HepG2 (cell line): Measurements from ENCODE around the gene CCDC33. TPM values are rescaled to one million over a fixed set of nuclear protein-coding genes. Genes with fewer than 3 reads are reported as not detected.

Experiments
- ATAC-seq: fragments of 200-7000 bp; cut with Tn5 transposase; 3 replicates; pipeline ENCODE4 v1.9.1; 2020; ENCODE audit warnings: mild to moderate bottlenecking, moderate library complexity
- BruUV-seq: library from RNA; stranded (reverse); fragments of 400-500 nt; replicated peaks from 2 replicates; lab custom pipeline; 2021; lab: Mats Ljungman, UMichigan
- CTCF ChIA-PET: fragments of 300-600 bp; formaldehyde crosslinking; extraction: SDS; loops from one replicate; lab custom pipeline; 2021; ENCODE audit warnings: low total read pairs, inconsistent platforms, low intra/inter-chr PET ratio; lab: Yijun Ruan, JAX
- POLR2A ChIA-PET: fragments of 350-600 bp; sonication (Branson Sonifier 250); formaldehyde crosslinking; loops from one replicate; lab custom pipeline; 2020; ENCODE audit warnings: antibody characterized with exemption, inconsistent platforms; lab: Yijun Ruan, JAX
- DNase-seq: peaks from one replicate; pipeline ENCODE4 v3.0.0-alpha.2; 2015; ENCODE audit warnings: low spot score
- FAIRE-seq: peaks from 3 replicates; lab custom pipeline; 2011; peaks lifted over from hg19 to GRCh38; lab: Jason Lieb, UNC
- H2AFZ ChIP-seq: one replicate; pipeline ENCODE4 v1.6.1; 2011; ENCODE audit warnings: low read length, inconsistent platforms
- H3K27ac ChIP-seq: fragments of 300-600 bp; 3 replicates; pipeline ENCODE4 v1.8.0; 2011; ENCODE audit warnings: mixed run types, mild to moderate bottlenecking, mixed read lengths, low read length, inconsistent platforms; ENCODE audit not compliant: insufficient read depth; ENCODE audit errors: extremely low read length
- H3K27me3 ChIP-seq, 2 experiments: fragments of 200-600 bp in 1 of 2; 2 replicates in 1 of 2; 3 replicates in 1 of 2; pipeline versions ENCODE4 v1.6.0 to v1.8.0; 2011; ENCODE audit warnings: low read length in 2 of 2, mild to moderate bottlenecking in 2 of 2, moderate library complexity in 2 of 2, inconsistent platforms in 1 of 2; ENCODE audit not compliant: insufficient read depth in 2 of 2, control insufficient read depth in 1 of 2
- H3K36me3 ChIP-seq, 2 experiments: fragments of 200-600 bp in 1 of 2; replicated peaks in 1 of 2; 2 replicates in 1 of 2; 3 replicates in 1 of 2; pipeline versions ENCODE4 v1.5.1 to v1.8.0; 2011; ENCODE audit warnings: low read length in 2 of 2, inconsistent platforms in 1 of 2; ENCODE audit not compliant: insufficient read depth in 2 of 2, control insufficient read depth in 1 of 2
- H3K4me1 ChIP-seq: 2 replicates; pipeline ENCODE4 v1.5.1; 2012; ENCODE audit warnings: low read length, inconsistent platforms; ENCODE audit not compliant: insufficient read depth
- H3K4me2 ChIP-seq: 2 replicates; pipeline ENCODE4 v1.6.0; 2011; ENCODE audit warnings: low read depth, low read length, inconsistent platforms
- H3K4me3 ChIP-seq, 3 experiments: fragments of 200-600 bp in 1 of 3; sonication (generic), shearing (Covaris generic) in 1 of 3; replicated peaks in 1 of 3; 2 replicates each; pipeline ENCODE4 v1.5.1; 2011 to 2016; ENCODE audit warnings: low read length in 3 of 3, inconsistent platforms in 2 of 3, low read depth in 2 of 3, mild to moderate bottlenecking in 2 of 3, control low read depth in 1 of 3, mixed read lengths in 1 of 3; ENCODE audit not compliant: insufficient read depth in 1 of 3
- H3K79me2 ChIP-seq: one replicate; pipeline ENCODE4 v1.6.1; 2011; ENCODE audit warnings: low read length, inconsistent platforms; ENCODE audit not compliant: insufficient read depth
- H3K9ac ChIP-seq: 2 replicates; pipeline ENCODE4 v1.6.0; 2011; ENCODE audit warnings: mild to moderate bottlenecking, low read depth, low read length, inconsistent platforms; ENCODE audit not compliant: insufficient read depth
- H3K9me3 ChIP-seq: 2 replicates; pipeline ENCODE4 v1.5.1; 2012; ENCODE audit warnings: mild to moderate bottlenecking, low read length
- H4K20me1 ChIP-seq: 2 replicates; pipeline ENCODE4 v1.6.0; 2011; ENCODE audit warnings: inconsistent platforms, mild to moderate bottlenecking, low read length, moderate library complexity; ENCODE audit not compliant: insufficient read depth
- KDM5A ChIP-seq: fragments of 200-600 bp; sonication (generic); IDR thresholded peaks from 2 replicates; pipeline ENCODE4 v1.7.0; 2018; ENCODE audit warnings: antibody characterized with exemption, mild to moderate bottlenecking, low read length, borderline replicate concordance
- MAFG ChIP-seq: sonication (generic); formaldehyde crosslinking; IDR thresholded peaks from 2 replicates; pipeline ENCODE4 v1.5.1; 2020; ENCODE audit warnings: mild to moderate bottlenecking, missing genetic modification reagents
- NFE2 ChIP-seq: sonication (generic); formaldehyde crosslinking; IDR thresholded peaks from 2 replicates; pipeline ENCODE4 v1.4.0; 2020; ENCODE audit warnings: missing genetic modification reagents
- PAWR ChIP-seq: sonication (generic); formaldehyde crosslinking; IDR thresholded peaks from 2 replicates; pipeline ENCODE4 v1.4.0; 2020; ENCODE audit warnings: missing genetic modification reagents, mild to moderate bottlenecking, borderline replicate concordance
- POLR2AphosphoS5 ChIP-seq: IDR thresholded peaks from 2 replicates; pipeline ENCODE4 v1.6.1; 2012; ENCODE audit warnings: low read depth, low read length
- RNF2 ChIP-seq: fragments of 450-650 bp; conservative IDR thresholded peaks from 2 replicates; pipeline ENCODE4 v1.6.1; 2016; ENCODE audit warnings: low read depth
- SETDB1 ChIP-seq: sonication (generic); formaldehyde crosslinking; IDR thresholded peaks from 2 replicates; pipeline ENCODE4 v1.5.1; 2020; ENCODE audit warnings: missing genetic modification reagents, mild to moderate bottlenecking, borderline replicate concordance
- SMAD9 ChIP-seq: sonication (generic); formaldehyde crosslinking; IDR thresholded peaks from 2 replicates; pipeline ENCODE4 v1.5.1; 2020; ENCODE audit warnings: mild to moderate bottlenecking, missing genetic modification reagents
- ZNF333 ChIP-seq: sonication (generic); formaldehyde crosslinking; IDR thresholded peaks from 2 replicates; pipeline ENCODE4 v1.4.0; 2020; ENCODE audit warnings: mild to moderate bottlenecking, missing genetic modification reagents, borderline replicate concordance
- ZNF335 ChIP-seq: sonication (generic); formaldehyde crosslinking; IDR thresholded peaks from 2 replicates; pipeline ENCODE4 v1.4.0; 2020; ENCODE audit warnings: missing genetic modification reagents
- ZNF501 ChIP-seq: sonication (generic); formaldehyde crosslinking; IDR thresholded peaks from 2 replicates; pipeline ENCODE4 v1.5.1; 2020; ENCODE audit warnings: mild to moderate bottlenecking, moderate library complexity, missing genetic modification reagents
- ZSCAN9 ChIP-seq: IDR thresholded peaks from 2 replicates; pipeline ENCODE4 v1.6.1; 2016; ENCODE audit warnings: borderline replicate concordance
- WGBS: methylation state at CpG from one replicate; pipeline ENCODE4 v1.1.6; 2017; ENCODE audit warnings: low lambda C conversion rate; 5-methylcytosine and 5-hydroxymethylcytosine counted together
- in situ Hi-C: cut with HindIII; loops from 2 replicates; pipeline ENCODE4 v1.10.0; 2017; ENCODE audit warnings: low pct_unique_long_range_greater_than_20kb; ENCODE audit not compliant: extremely low pct_ligation_motif_present
- intact Hi-C: fragments of 100-400 bp; cut with micrococcal nuclease; formaldehyde crosslinking; loops from one replicate; pipeline ENCODE4 v1.10.0; 2022; ENCODE audit not compliant: unreplicated experiment
- polyA plus RNA-seq, 8 experiments: library from polyadenylated mRNA; depleted of rRNA in 3 of 8; stranded (reverse) in 7 of 8; unstranded in 1 of 8; fragments of >200 nt; fragmentation: Illumina TruSeq in 4 of 8; extraction: Trizol in 4 of 8; gene quantifications; 2 replicates each; pipeline versions ENCODE4 v1.2.1 to v1.2.3, GENCODE V29; 2011 to 2016; ENCODE audit warnings: low read depth in 4 of 8, missing spikeins in 1 of 8, mixed read lengths in 1 of 8; ENCODE audit not compliant: insufficient read depth in 1 of 8
- total RNA-seq, 5 experiments: library from RNA; depleted of rRNA; stranded (reverse); fragments of >200 nt; fragmentation: Illumina TruSeq; extraction: Trizol; gene quantifications; 2 replicates each; pipeline ENCODE4 v1.2.3, GENCODE V29; 2016; ENCODE audit warnings: low read depth in 1 of 5
- TF ChIP-seq, protein P1 (sequence below): sonication (generic); formaldehyde crosslinking; IDR thresholded peaks from 2 replicates; pipeline ENCODE4 v1.4.0; 2020; ENCODE audit warnings: missing genetic modification reagents, low read depth, mild to moderate bottlenecking, borderline replicate concordance
- TF ChIP-seq, protein P2 (sequence below): sonication (generic); formaldehyde crosslinking; IDR thresholded peaks from 2 replicates; pipeline ENCODE4 v1.4.0; 2020; ENCODE audit warnings: mild to moderate bottlenecking, missing genetic modification reagents
- TF ChIP-seq, protein P3 (sequence below): sonication (generic); formaldehyde crosslinking; IDR thresholded peaks from 2 replicates; pipeline ENCODE4 v1.8.0; 2022; ENCODE audit warnings: mild to moderate bottlenecking, missing genetic modification reagents, moderate library complexity

CCDC33 gene
- total and polyA plus RNA-seq, 2 of the 13 experiments (the other 11 are each of a cell fraction or from before 2014, with no cell fraction given) = 0.30 TPM; not detected in 1

DNA sequence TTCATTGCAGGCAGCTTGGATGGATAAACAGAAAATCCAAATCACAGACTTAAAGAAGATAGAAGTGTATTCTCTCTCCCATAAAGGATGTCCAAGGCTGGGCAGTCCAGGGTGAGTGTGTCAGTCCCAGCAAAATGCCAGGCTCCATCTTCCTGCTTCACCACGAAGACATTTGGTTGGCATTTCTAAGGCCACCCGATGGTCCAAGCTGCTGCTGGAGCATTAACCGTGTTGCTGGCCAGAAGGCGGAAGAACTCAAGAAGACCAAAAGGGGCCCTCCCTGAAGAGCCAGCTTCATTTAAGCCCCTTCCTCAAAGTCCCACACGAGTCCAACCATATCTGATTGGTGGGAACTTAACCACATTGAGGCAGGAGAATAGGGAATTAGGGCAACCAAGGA, 134.3 kb downstream of the CCDC33 start:
- no peaks in the 10 kb centered on the region for H3K9me3 ChIP-seq
- no peaks in the 10 kb centered on the region for H4K20me1 ChIP-seq
- CTCF ChIA-PET = no interaction called here
- no peak overlapping the region for H2AFZ ChIP-seq
- no peak for DNase-seq
- no peak for ATAC-seq
- no peak overlapping the region for H3K4me3 ChIP-seq
- H3K27ac ChIP-seq = no peak overlapping the region
- in situ Hi-C loops (loop anchor here (5.0 kb wide), 2 partner anchors 252 to 397 kb away; no protein-coding TSS in a partner anchor), intact Hi-C loops (loop anchor here (5.0 kb wide), 1 partner anchor 247 kb away; the partner anchor contains the start of gene CLK3)
- BruUV-seq = no TSS peak
- H3K9ac ChIP-seq = no peak overlapping the region
- no peaks in the 10 kb centered on the region for H3K36me3 ChIP-seq
- FAIRE-seq = no peak
- POLR2A ChIA-PET = no interaction called here
- TF ChIP-seq KDM5A (no peak), SMAD9 (no peak), POLR2AphosphoS5 (no peak), MAFG (CRISPR knock-in tag) (no peak), PAWR (no peak), SETDB1 (CRISPR knock-in tag) (no peak), ZNF335 (CRISPR knock-in tag) (no peak), ZSCAN9 (no peak), ZNF501 (CRISPR knock-in tag) (no peak), NFE2 (CRISPR knock-in tag) (no peak), RNF2 (no peak), ZNF333 (no peak)
- TF ChIP-seq, protein P1, sequence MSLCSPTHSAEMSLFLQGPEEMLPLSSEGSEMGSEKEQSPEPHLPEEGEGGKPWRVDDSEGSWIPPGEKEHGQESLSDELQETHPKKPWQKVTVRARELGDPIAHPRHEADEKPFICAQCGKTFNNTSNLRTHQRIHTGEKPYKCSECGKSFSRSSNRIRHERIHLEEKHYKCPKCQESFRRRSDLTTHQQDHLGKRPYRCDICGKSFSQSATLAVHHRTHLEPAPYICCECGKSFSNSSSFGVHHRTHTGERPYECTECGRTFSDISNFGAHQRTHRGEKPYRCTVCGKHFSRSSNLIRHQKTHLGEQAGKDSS = no peak
- TF ChIP-seq, protein P2, sequence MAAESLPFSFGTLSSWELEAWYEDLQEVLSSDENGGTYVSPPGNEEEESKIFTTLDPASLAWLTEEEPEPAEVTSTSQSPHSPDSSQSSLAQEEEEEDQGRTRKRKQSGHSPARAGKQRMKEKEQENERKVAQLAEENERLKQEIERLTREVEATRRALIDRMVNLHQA (CRISPR knock-in tag) = no peak
- TF ChIP-seq, protein P3, sequence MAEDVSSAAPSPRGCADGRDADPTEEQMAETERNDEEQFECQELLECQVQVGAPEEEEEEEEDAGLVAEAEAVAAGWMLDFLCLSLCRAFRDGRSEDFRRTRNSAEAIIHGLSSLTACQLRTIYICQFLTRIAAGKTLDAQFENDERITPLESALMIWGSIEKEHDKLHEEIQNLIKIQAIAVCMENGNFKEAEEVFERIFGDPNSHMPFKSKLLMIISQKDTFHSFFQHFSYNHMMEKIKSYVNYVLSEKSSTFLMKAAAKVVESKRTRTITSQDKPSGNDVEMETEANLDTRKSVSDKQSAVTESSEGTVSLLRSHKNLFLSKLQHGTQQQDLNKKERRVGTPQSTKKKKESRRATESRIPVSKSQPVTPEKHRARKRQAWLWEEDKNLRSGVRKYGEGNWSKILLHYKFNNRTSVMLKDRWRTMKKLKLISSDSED (CRISPR knock-in tag) = no peak
- H3K27me3 ChIP-seq = peaks cover 0 to 15% of the 10 kb centered on the region in 2 experiments; a peak in 4 of 5 replicates
- 49% methylated on average over 5 of the region's 5 CpGs for WGBS
- no peaks in the 10 kb centered on the region for H3K79me2 ChIP-seq
- H3K4me1 ChIP-seq = peaks cover 34% of the 10 kb centered on the region
- no peak overlapping the region for H3K4me2 ChIP-seq
